ENCODE data around the gene GCDH.

- TF ChIP-seq FOSL1 (IDR thresholded peaks at IDR 0.05; ENCODE audit: insufficient read depth, low read depth, low read length) (no peak), MAX (IDR thresholded peaks at IDR 0.05) (no peak), JUND (IDR thresholded peaks at IDR 0.05; ENCODE audit: low read length) (no peak), CTCF (IDR thresholded peaks at IDR 0.05; ENCODE audit: control extremely low read depth in 1 of 3, insufficient read depth in 1 of 3, low read depth in 1 of 3, low read length in 3 of 3) (no peak)
Observed at GRCh38 chr19:12875086-12875485, 15.9 kb upstream of the GCDH start.
